ENCODE data around the gene TSPAN18. TPM values are rescaled to one million over a fixed set of nuclear protein-coding genes. Genes with fewer than 3 reads are reported as not detected.
A peak's percentile ranks its signal among the peaks of the same experiment; 100 is the strongest.

The TSPAN18 gene
- total RNA-seq, 1 experiment from 2014 or later: not detected

- peak; percentile 13 for DNase-seq (ENCODE audit: low spot score)
Observed at GRCh38 chr11:44978274-44978960, 251.7 kb downstream of the TSPAN18 start.

GRCh38 chr11:44978961-44979331 lies 252.2 kb downstream of the TSPAN18 start:
- DNase-seq (ENCODE audit: low spot score): no peak

DNA sequence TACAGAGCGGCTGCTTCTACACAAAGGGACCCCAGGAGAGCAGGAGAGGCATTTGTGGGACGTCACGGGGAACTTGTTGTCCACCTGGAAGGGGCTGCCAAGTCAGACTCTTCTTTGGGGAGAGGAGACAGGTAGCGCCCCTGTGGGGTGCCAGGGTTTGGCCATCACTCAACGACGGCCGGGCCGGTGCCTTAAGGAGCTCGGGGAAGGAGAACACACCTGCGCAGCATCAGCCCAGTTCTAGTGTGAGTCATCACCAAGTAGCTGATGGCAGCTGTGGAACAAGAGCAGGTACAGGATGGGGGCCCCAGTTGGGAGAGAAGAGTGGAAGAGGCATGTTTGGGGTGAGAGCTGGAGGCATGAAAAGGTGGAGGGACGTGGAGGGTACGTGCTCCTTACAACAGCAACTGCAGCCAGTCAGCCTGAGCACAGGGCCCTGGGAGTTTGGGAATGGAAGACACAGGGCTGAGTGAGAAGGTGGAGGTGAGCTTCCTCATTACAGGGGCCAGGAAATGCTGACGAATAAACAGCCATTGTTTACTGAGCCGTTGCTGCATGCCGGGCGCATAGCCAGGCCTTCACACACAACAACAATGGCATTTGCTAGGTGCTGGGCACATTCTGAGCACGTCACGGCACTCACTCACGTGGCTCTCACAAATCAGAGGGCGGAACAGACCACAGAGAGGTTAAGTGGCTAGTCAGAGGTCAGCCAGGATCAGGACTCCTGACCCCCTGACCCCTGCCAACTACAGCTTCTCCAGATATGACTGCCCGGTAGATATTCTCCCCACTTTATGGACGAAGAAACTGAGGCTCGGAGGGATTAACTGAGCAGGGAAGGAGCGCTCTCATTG lies 253.0 kb downstream of the TSPAN18 start:
- DNase-seq (ENCODE audit: low spot score): no peak

DNA sequence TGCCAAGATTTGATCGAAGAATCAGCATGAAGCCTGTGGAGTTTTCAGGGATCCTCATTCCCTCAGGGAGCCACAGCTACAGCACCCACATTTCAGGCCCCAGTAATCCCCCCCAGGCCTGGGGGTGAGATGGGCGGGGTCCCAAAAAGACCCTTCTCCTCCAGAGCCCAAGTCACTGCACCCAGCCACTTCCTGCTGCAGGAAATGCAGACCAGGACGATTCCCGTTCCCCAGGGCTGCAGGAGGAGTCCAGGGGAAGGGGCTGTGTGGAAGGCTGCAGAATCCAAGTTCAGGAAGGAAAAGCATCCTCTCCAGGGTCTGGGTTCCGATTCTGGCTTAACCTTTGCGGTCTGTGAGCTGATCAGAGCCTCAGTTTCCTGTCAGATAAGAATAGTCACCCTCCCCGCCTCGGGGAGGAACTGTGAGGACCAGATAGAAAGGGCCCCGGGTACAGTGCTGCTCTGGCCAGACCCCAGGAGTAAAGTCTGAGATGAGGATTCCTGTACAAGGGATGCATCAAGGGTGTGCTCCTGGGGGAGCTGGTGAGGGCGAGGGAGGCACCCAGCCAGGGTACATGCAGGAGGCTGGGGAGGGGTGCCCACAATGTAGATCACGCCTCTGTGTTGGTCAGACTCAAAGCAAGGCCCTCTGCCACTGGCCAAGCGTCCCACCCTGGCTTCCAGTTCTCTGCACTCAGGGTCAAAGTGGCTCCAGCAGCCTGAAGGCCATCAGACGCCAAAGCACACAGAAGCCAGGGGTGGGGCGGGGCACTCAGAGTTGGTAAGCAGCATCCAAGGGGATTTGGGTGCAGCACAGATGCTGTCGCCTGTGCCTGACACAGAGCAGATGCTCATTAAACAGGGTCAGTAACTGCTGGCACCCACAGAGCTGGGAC lies 254.0 kb downstream of the TSPAN18 start:
- no peak for DNase-seq (ENCODE audit: low spot score)

Other genes with a start within 250 kb of the TSPAN18 start
- 26.8 and 40.3 TPM in 2 replicates for gene CD82, start 161.3 kb upstream of the TSPAN18 start, total RNA-seq (2014; rRNA removed; shearing (Covaris generic))
- 15.0 and 23.7 TPM in 2 replicates for gene TP53I11, start 223.9 kb downstream of the TSPAN18 start, total RNA-seq (2014; rRNA removed; shearing (Covaris generic))